ENCODE results near the gene RET. TPM values are rescaled to one million over a fixed set of nuclear protein-coding genes. Genes with fewer than 3 reads are reported as not detected.

The RET gene
- total and polyA plus RNA-seq, 7 experiments from 2014 or later = 0.13 to 0.44 (median 0.20) TPM; not detected in 4

- no peaks in the 10 kb centered on the region for H3K27me3 ChIP-seq (ENCODE audit: control insufficient read depth in 2 of 2, insufficient read depth in 2 of 2, low read length in 2 of 2)
- no peak for DNase-seq
- CTCF ChIA-PET = no interaction called here
- intact Hi-C loops (cut with micrococcal nuclease) = no loop called here
- H3K9me3 ChIP-seq (ENCODE audit: control insufficient read depth in 2 of 3, low read length in 3 of 3) = no peaks in the 10 kb centered on the region
- Mint-ChIP-seq H3K36me3 (peaks cover 3 to 26% (median 23%) of the 10 kb centered on the region in 5 donors), H3K4me3 (peak overlapping the region in 2 of 10 donors; percentile 16 to 45), H3K9me3 (no peaks in the 10 kb centered on the region), H3K27me3 (no peaks in the 10 kb centered on the region), H3K4me1 (peaks cover 34 to 73% (median 58%) of the 10 kb centered on the region in 7 donors), H3K27ac (peak overlapping the region in 3 of 9 donors; percentile 19 to 24 (median 22))
- ATAC-seq = no peak
- POLR2A ChIA-PET = interaction anchor here (0.9 kb wide), 1 partner anchor 18 kb away, joined by 4 read pairs; the partner anchor contains the start of gene CSGALNACT2
- peaks cover 8 to 9% of the 10 kb centered on the region in 2 donors for H3K4me1 ChIP-seq (ENCODE audit: control insufficient read depth in 2 of 2, insufficient read depth in 2 of 2, low read length in 2 of 2)
- no peak overlapping the region for H3K4me3 ChIP-seq (ENCODE audit: low read length)
- no peak overlapping the region for H3K27ac ChIP-seq (ENCODE audit: low read depth, low read length)
- H3K36me3 ChIP-seq (ENCODE audit: control insufficient read depth in 2 of 3, insufficient read depth in 3 of 3, low read length in 3 of 3) = peaks cover 0 to 12% (median 9%) of the 10 kb centered on the region in 3 experiments
Measured at GRCh38 chr10:43156590-43157341, 79.9 kb downstream of the RET start.

GRCh38 chr10:43158636-43159035, 81.8 kb downstream of the RET start:
- ChIA-PET CTCF (no interaction called here), POLR2A (interaction anchor here (0.7 kb wide), 1 partner anchor 18 kb away, joined by 3 read pairs; no protein-coding TSS in a partner anchor)
- Histone ChIP-seq H3K27ac (ENCODE audit: low read depth, low read length) (no peak overlapping the region), H3K4me1 (ENCODE audit: control insufficient read depth in 2 of 2, insufficient read depth in 2 of 2, low read length in 2 of 2) (peaks cover 7 to 9% of the 10 kb centered on the region in 2 donors), H3K9me3 (ENCODE audit: control insufficient read depth in 2 of 3, low read length in 3 of 3) (no peaks in the 10 kb centered on the region), H3K27me3 (ENCODE audit: control insufficient read depth in 2 of 2, insufficient read depth in 2 of 2, low read length in 2 of 2) (no peaks in the 10 kb centered on the region), H3K36me3 (ENCODE audit: control insufficient read depth in 2 of 3, insufficient read depth in 3 of 3, low read length in 3 of 3) (peaks cover 3 to 30% (median 11%) of the 10 kb centered on the region in 3 experiments), H3K4me3 (ENCODE audit: low read length) (no peak overlapping the region)
- no peak overlapping the region for H3K27ac Mint-ChIP-seq
- peaks cover 12 to 42% (median 34%) of the 10 kb centered on the region in 5 donors for H3K36me3 Mint-ChIP-seq
- no peak overlapping the region for H3K4me3 Mint-ChIP-seq
- ATAC-seq (no peak), DNase-seq (no peak)
- H3K4me1 Mint-ChIP-seq = peaks cover 37 to 72% (median 56%) of the 10 kb centered on the region in 7 donors
- H3K27me3 Mint-ChIP-seq = no peaks in the 10 kb centered on the region
- no peaks in the 10 kb centered on the region for H3K9me3 Mint-ChIP-seq
- intact Hi-C loops (cut with micrococcal nuclease) = no loop called here

DNA sequence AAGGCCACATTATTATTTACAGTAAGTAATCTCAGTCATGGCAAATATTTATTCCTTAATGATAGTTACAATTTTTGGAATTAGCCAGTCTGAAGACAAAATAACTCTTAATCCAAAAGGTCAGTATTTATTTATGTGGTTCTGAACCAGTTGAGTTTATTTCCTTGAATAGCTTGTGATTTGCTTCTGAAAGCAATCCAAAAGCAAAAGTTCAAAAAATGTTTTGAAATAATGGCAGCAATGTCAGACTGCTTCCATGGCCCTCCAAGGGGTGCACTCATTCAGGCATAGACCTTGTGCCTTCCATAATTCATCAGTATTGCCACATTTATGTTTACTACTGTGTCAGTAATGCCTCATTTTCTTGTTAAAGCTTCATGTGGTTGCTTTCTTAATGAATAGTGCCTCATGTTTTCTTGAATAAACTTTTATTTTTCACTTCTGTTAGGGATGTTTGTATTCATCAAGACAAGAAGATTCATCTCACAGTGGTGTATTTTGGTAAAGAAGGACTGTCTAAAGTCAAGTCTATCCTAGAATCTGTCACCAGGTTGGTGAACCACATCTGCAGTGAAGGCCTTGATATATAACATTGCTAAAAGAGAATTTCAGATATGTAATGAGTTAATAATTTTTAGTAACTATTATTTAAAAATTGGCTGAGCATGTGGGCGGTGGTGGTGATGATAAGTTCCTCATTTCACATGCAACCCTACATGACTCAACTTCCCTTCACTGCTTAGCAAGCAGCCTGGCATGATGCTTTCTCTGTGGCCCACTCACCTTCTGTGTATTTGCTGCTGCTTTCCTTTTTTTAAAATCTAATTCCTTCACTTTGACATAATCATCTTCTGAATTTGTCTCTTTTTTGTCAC, 83.4 kb downstream of the RET start:
- no peaks in the 10 kb centered on the region for H3K27me3 ChIP-seq (ENCODE audit: control insufficient read depth in 2 of 2, insufficient read depth in 2 of 2, low read length in 2 of 2)
- Mint-ChIP-seq H3K27ac (peak overlapping the region in 5 of 9 donors; percentile 1 to 63 (median 35)), H3K36me3 (peaks cover 15 to 49% (median 42%) of the 10 kb centered on the region in 5 donors), H3K27me3 (no peaks in the 10 kb centered on the region), H3K4me3 (no peak overlapping the region), H3K4me1 (peaks cover 34 to 61% (median 56%) of the 10 kb centered on the region in 7 donors), H3K9me3 (peaks cover 0 to 1% (median 0%) of the 10 kb centered on the region in 11 donors)
- H3K36me3 ChIP-seq (ENCODE audit: control insufficient read depth in 2 of 3, insufficient read depth in 3 of 3, low read length in 3 of 3) = peaks cover 3 to 39% (median 11%) of the 10 kb centered on the region in 3 experiments
- intact Hi-C loops (cut with micrococcal nuclease) = loop anchor here in 1 of 2 donors (2.0 kb wide), 1 partner anchor 19 kb away; no protein-coding TSS in a partner anchor
- POLR2A ChIA-PET = interaction anchor here (0.6 to 1.1 kb wide), 2 partner anchors 10 to 376 kb away, joined by 3 to 4 read pairs; no protein-coding TSS in a partner anchor
- H3K27ac ChIP-seq (ENCODE audit: low read depth, low read length) = no peak overlapping the region
- peak; percentile 76 for ATAC-seq
- DNase-seq = no peak
- H3K9me3 ChIP-seq (ENCODE audit: control insufficient read depth in 2 of 3, low read length in 3 of 3) = no peaks in the 10 kb centered on the region
- CTCF ChIA-PET = no interaction called here
- H3K4me1 ChIP-seq (ENCODE audit: control insufficient read depth in 2 of 2, insufficient read depth in 2 of 2, low read length in 2 of 2) = peaks cover 7 to 9% of the 10 kb centered on the region in 2 donors
- H3K4me3 ChIP-seq (ENCODE audit: low read length) = no peak overlapping the region

DNA sequence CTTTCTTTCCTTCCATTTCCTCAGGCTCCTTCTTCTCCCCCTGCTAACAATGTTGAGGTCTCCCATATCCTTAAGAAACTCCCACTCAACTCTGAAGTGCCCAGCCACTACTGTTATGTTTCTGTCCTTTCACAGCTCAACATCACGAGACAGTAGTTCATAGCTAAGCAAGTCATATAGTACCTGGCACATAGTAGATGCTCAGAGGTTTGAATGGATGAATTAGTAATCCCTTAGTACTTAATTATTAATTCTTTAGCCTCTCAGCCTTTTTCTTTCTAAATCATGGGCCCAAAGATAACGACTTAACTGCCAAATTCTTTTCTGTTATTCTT, 84.0 kb downstream of the RET start:
- Mint-ChIP-seq H3K9me3 (peaks cover 0 to 1% (median 0%) of the 10 kb centered on the region in 11 donors), H3K4me1 (peaks cover 29 to 56% (median 50%) of the 10 kb centered on the region in 7 donors), H3K27ac (peak overlapping the region in 5 of 9 donors; percentile 1 to 63 (median 35)), H3K36me3 (peaks cover 15 to 44% (median 40%) of the 10 kb centered on the region in 5 donors), H3K4me3 (no peak overlapping the region), H3K27me3 (no peaks in the 10 kb centered on the region)
- DNase-seq (no peak), ATAC-seq (peak; percentile 40)
- intact Hi-C loops (cut with micrococcal nuclease) = loop anchor here in 1 of 2 donors (2.0 kb wide), 1 partner anchor 20 kb away; no protein-coding TSS in a partner anchor
- POLR2A ChIA-PET = interaction anchor here (1.1 kb wide), 1 partner anchor 9 kb away, joined by 4 read pairs; no protein-coding TSS in a partner anchor
- Histone ChIP-seq H3K9me3 (ENCODE audit: control insufficient read depth in 2 of 3, low read length in 3 of 3) (no peaks in the 10 kb centered on the region), H3K36me3 (ENCODE audit: control insufficient read depth in 2 of 3, insufficient read depth in 3 of 3, low read length in 3 of 3) (peaks cover 3 to 39% (median 11%) of the 10 kb centered on the region in 3 experiments), H3K4me1 (ENCODE audit: control insufficient read depth in 2 of 2, insufficient read depth in 2 of 2, low read length in 2 of 2) (peaks cover 2 to 9% of the 10 kb centered on the region in 2 donors), H3K27ac (ENCODE audit: low read depth, low read length) (no peak overlapping the region), H3K27me3 (ENCODE audit: control insufficient read depth in 2 of 2, insufficient read depth in 2 of 2, low read length in 2 of 2) (no peaks in the 10 kb centered on the region), H3K4me3 (ENCODE audit: low read length) (no peak overlapping the region)
- CTCF ChIA-PET = no interaction called here

- ChIA-PET CTCF (no interaction called here), POLR2A (interaction anchor here (1.1 kb wide), 1 partner anchor 24 kb away, joined by 3 read pairs; the partner anchor contains the start of gene CSGALNACT2)
- H3K4me1 ChIP-seq (ENCODE audit: control insufficient read depth in 2 of 2, insufficient read depth in 2 of 2, low read length in 2 of 2) = no peaks in the 10 kb centered on the region
- no peaks in the 10 kb centered on the region for H3K27me3 ChIP-seq (ENCODE audit: control insufficient read depth in 2 of 2, insufficient read depth in 2 of 2, low read length in 2 of 2)
- no peak for DNase-seq
- no peaks in the 10 kb centered on the region for H3K9me3 ChIP-seq (ENCODE audit: control insufficient read depth in 2 of 3, low read length in 3 of 3)
- peak; percentile 56 for ATAC-seq
- no peaks in the 10 kb centered on the region for H3K27me3 Mint-ChIP-seq
- H3K4me3 ChIP-seq (ENCODE audit: low read length) = no peak overlapping the region
- peaks cover 13 to 48% (median 31%) of the 10 kb centered on the region in 5 donors for H3K36me3 Mint-ChIP-seq
- no peak overlapping the region for H3K4me3 Mint-ChIP-seq
- intact Hi-C loops (cut with micrococcal nuclease) = loop anchor here in 1 of 2 donors (1.0 kb wide), 1 partner anchor 22 kb away; no protein-coding TSS in a partner anchor
- H3K27ac ChIP-seq (ENCODE audit: low read depth, low read length) = no peak overlapping the region
- peaks cover 17 to 45% (median 34%) of the 10 kb centered on the region in 7 donors for H3K4me1 Mint-ChIP-seq
- H3K36me3 ChIP-seq (ENCODE audit: control insufficient read depth in 2 of 3, insufficient read depth in 3 of 3, low read length in 3 of 3) = peaks cover 3 to 39% (median 11%) of the 10 kb centered on the region in 3 experiments
- H3K9me3 Mint-ChIP-seq = peaks cover 0 to 1% (median 0%) of the 10 kb centered on the region in 11 donors
- H3K27ac Mint-ChIP-seq = peak overlapping the region in 2 of 9 donors; percentile 19 to 30
Measured at GRCh38 chr10:43162604-43163003, 85.7 kb downstream of the RET start.

GRCh38 chr10:43166207-43166879, 89.5 kb downstream of the RET start:
- no peaks in the 10 kb centered on the region for H3K4me1 ChIP-seq (ENCODE audit: control insufficient read depth in 2 of 2, insufficient read depth in 2 of 2, low read length in 2 of 2)
- Mint-ChIP-seq H3K27ac (peak overlapping the region in 1 of 9 donors; percentile 28), H3K9me3 (peaks cover 0 to 1% (median 0%) of the 10 kb centered on the region in 11 donors), H3K27me3 (no peaks in the 10 kb centered on the region), H3K36me3 (peaks cover 17 to 64% (median 42%) of the 10 kb centered on the region in 5 donors), H3K4me1 (peaks cover 6 to 38% (median 26%) of the 10 kb centered on the region in 7 donors), H3K4me3 (no peak overlapping the region)
- POLR2A ChIA-PET = interaction anchor here (1.1 kb wide), 1 partner anchor 27 kb away, joined by 3 read pairs; no protein-coding TSS in a partner anchor
- H3K4me3 ChIP-seq (ENCODE audit: low read length) = no peak overlapping the region
- no peaks in the 10 kb centered on the region for H3K9me3 ChIP-seq (ENCODE audit: control insufficient read depth in 2 of 3, low read length in 3 of 3)
- CTCF ChIA-PET = no interaction called here
- ATAC-seq (no peak), DNase-seq (no peak)
- intact Hi-C loops (cut with micrococcal nuclease) = no loop called here
- no peak overlapping the region for H3K27ac ChIP-seq (ENCODE audit: low read depth, low read length)
- H3K27me3 ChIP-seq (ENCODE audit: control insufficient read depth in 2 of 2, insufficient read depth in 2 of 2, low read length in 2 of 2) = no peaks in the 10 kb centered on the region
- H3K36me3 ChIP-seq (ENCODE audit: control insufficient read depth in 2 of 3, insufficient read depth in 3 of 3, low read length in 3 of 3) = peaks cover 3 to 43% (median 13%) of the 10 kb centered on the region in 3 experiments

Data from naive thymus-derived CD4-positive, alpha-beta T cell (primary cell).